Endodermal cell (in vitro differentiated cells): ENCODE measurements around the gene RPL13. TPM values are rescaled to one million over a fixed set of nuclear protein-coding genes. Genes with fewer than 3 reads are reported as not detected.
"Not testable (repeated sequence)": the region's sequence is repeated elsewhere in the genome, so short reads cannot be mapped to it uniquely, and the experiment has no call there.

Source experiments
- DNase-seq: peaks from one replicate; pipeline ENCODE4 v3.0.0-alpha.2; 2017
- H3K27ac ChIP-seq: 2 replicates; pipeline ENCODE4 v1.5.1; 2013; ENCODE audit warnings: mild to moderate bottlenecking, low read depth, low read length, moderate library complexity
- H3K27me3 ChIP-seq: 2 replicates; pipeline ENCODE4 v1.6.1; 2013; ENCODE audit warnings: mild to moderate bottlenecking, low read length, moderate library complexity; ENCODE audit not compliant: insufficient read depth, control insufficient read depth, poor library complexity, severe bottlenecking
- H3K36me3 ChIP-seq: 2 replicates; pipeline ENCODE4 v1.7.0; 2013; ENCODE audit warnings: mild to moderate bottlenecking, low read length, moderate library complexity; ENCODE audit not compliant: control insufficient read depth, insufficient read depth
- H3K4me1 ChIP-seq: one replicate; pipeline ENCODE4 v1.7.0; 2013; ENCODE audit warnings: low read length; ENCODE audit not compliant: control insufficient read depth, insufficient read depth
- H3K4me3 ChIP-seq: 2 replicates; pipeline ENCODE4 v1.5.1; 2013; ENCODE audit warnings: mild to moderate bottlenecking, low read length, moderate library complexity
- H3K9ac ChIP-seq: 2 replicates; pipeline ENCODE4 v1.6.1; 2013; ENCODE audit warnings: mild to moderate bottlenecking, low read length, moderate library complexity; ENCODE audit not compliant: poor library complexity, severe bottlenecking; ENCODE audit errors: extremely low read depth
- H3K9me3 ChIP-seq: 2 replicates; pipeline ENCODE4 v1.6.1; 2013; ENCODE audit warnings: mild to moderate bottlenecking, low read length, moderate library complexity; ENCODE audit not compliant: control insufficient read depth
- H3K27ac Mint-ChIP-seq: 2 replicates; pipeline ENCODE4 v1.8.0; 2020; ENCODE audit warnings: mixed read lengths
- H3K27me3 Mint-ChIP-seq: 2 replicates; pipeline ENCODE4 v1.8.0; 2021; ENCODE audit warnings: mild to moderate bottlenecking, mixed read lengths; ENCODE audit not compliant: insufficient read depth
- H3K36me3 Mint-ChIP-seq: 2 replicates; pipeline ENCODE4 v1.8.0; 2020; ENCODE audit warnings: low read depth, mixed read lengths
- H3K4me1 Mint-ChIP-seq: 2 replicates; pipeline ENCODE4 v1.8.0; 2020; ENCODE audit warnings: mixed read lengths
- H3K4me3 Mint-ChIP-seq: 2 replicates; pipeline ENCODE4 v1.8.0; 2020; ENCODE audit warnings: mild to moderate bottlenecking, moderate library complexity, mixed read lengths
- H3K9me3 Mint-ChIP-seq: 2 replicates; pipeline ENCODE4 v1.8.0; 2020; ENCODE audit warnings: mild to moderate bottlenecking, mixed read lengths
- CTCF ChIP-seq: fragments of 200-600 bp; sonication (generic); conservative IDR thresholded peaks from 2 replicates; pipeline ENCODE4 v1.5.0; 2021; ENCODE audit warnings: antibody characterized with exemption, mild to moderate bottlenecking
- WGBS, 2 experiments: methylation state at CpG; one replicate each; pipeline versions ENCODE4 v1.1.5 to v1.1.7; 2013; ENCODE audit warnings: missing lambda C conversion rate in 2 of 2, mixed read lengths in 1 of 2; ENCODE audit not compliant: insufficient coverage in 1 of 2, insufficient read length in 1 of 2; 5-methylcytosine and 5-hydroxymethylcytosine counted together
- total RNA-seq, 2 donors: library from RNA; stranded (reverse); fragmentation: NEBNext Ultra II Directional in 1 of 2; extraction: Animal tissue kit (Norgen Biotek cat#: 25700) in 1 of 2; gene quantifications; 2 replicates in 1 of 2; 3 replicates in 1 of 2; pipeline ENCODE4 v1.2.1, GENCODE V29; 2021

Gene RPL13
- total RNA-seq, 2 donors from 2014 or later: 1,911 to 2,019 TPM

- H3K4me1 ChIP-seq: peaks cover 11% of the 10 kb centered on the region
- H3K27ac Mint-ChIP-seq: no peak overlapping the region
- peaks cover 8% of the 10 kb centered on the region for H3K27me3 ChIP-seq
- peaks cover 17% of the 10 kb centered on the region for H3K4me1 Mint-ChIP-seq
- 90 to 94% methylated on average over 19 to 26 of the region's 30 CpGs for WGBS, 2 experiments
- no peaks in the 10 kb centered on the region for H3K9me3 ChIP-seq
- no peak overlapping the region for H3K27ac ChIP-seq
- TF ChIP-seq CTCF: no peak
- no peak overlapping the region for H3K9ac ChIP-seq
- H3K36me3 ChIP-seq: no peaks in the 10 kb centered on the region
- H3K9me3 Mint-ChIP-seq: no peaks in the 10 kb centered on the region
- no peaks in the 10 kb centered on the region for H3K36me3 Mint-ChIP-seq
- H3K4me3 Mint-ChIP-seq: no peak overlapping the region
- DNase-seq: no peak
- no peak overlapping the region for H3K4me3 ChIP-seq
- H3K27me3 Mint-ChIP-seq: peaks cover 44% of the 10 kb centered on the region
Measured at GRCh38 chr16:89570342-89570923, 10.0 kb downstream of the RPL13 start.

GRCh38 chr16:89570983-89571598 is 10.6 kb downstream of the RPL13 start:
- H3K4me3 Mint-ChIP-seq, H3K4me3 ChIP-seq, H3K9me3 Mint-ChIP-seq, H3K36me3 Mint-ChIP-seq, H3K27ac ChIP-seq, H3K27ac Mint-ChIP-seq, DNase-seq, H3K9me3 ChIP-seq, H3K9ac ChIP-seq, H3K36me3 ChIP-seq: not testable (repeated sequence)
- H3K27me3 ChIP-seq: peaks cover 13% of the 10 kb centered on the region
- H3K27me3 Mint-ChIP-seq: peaks cover 47% of the 10 kb centered on the region
- WGBS, 2 experiments: 82 to 90% methylated on average over 8 to 10 of the region's 36 CpGs
- peaks cover 13% of the 10 kb centered on the region for H3K4me1 Mint-ChIP-seq
- peaks cover 11% of the 10 kb centered on the region for H3K4me1 ChIP-seq

- H3K4me1 Mint-ChIP-seq: peaks cover 9% of the 10 kb centered on the region
- Histone ChIP-seq H3K4me1 (peaks cover 11% of the 10 kb centered on the region), H3K9ac (no peak overlapping the region), H3K36me3 (no peaks in the 10 kb centered on the region), H3K27ac (no peak overlapping the region), H3K9me3 (no peaks in the 10 kb centered on the region), H3K4me3 (no peak overlapping the region), H3K27me3 (peaks cover 19% of the 10 kb centered on the region)
- no peak for DNase-seq
- H3K27me3 Mint-ChIP-seq: peaks cover 49% of the 10 kb centered on the region
- H3K27ac Mint-ChIP-seq: no peak overlapping the region
- no peaks in the 10 kb centered on the region for H3K9me3 Mint-ChIP-seq
- 89 to 100% methylated on average over 2 to 18 of the region's 18 CpGs for WGBS, 2 experiments
- no peaks in the 10 kb centered on the region for H3K36me3 Mint-ChIP-seq
- TF ChIP-seq CTCF: no peak
- H3K4me3 Mint-ChIP-seq: no peak overlapping the region
Measured at GRCh38 chr16:89571636-89572035, 11.2 kb downstream of the RPL13 start.
